IPS DF 6.9 (cell line): ENCODE results near the gene MCC.

Experiments
- DNase-seq: peaks from one replicate; pipeline ENCODE4 v3.0.0-alpha.2; 2013; ENCODE audit warnings: low read depth, low spot score
- H3K27ac ChIP-seq: one replicate; pipeline ENCODE4 v1.5.1; 2013; ENCODE audit warnings: low read length, control low read depth
- H3K27me3 ChIP-seq: 2 replicates; pipeline ENCODE4 v1.6.1; 2013; ENCODE audit warnings: mild to moderate bottlenecking, low read length; ENCODE audit not compliant: control insufficient read depth, insufficient read depth
- H3K36me3 ChIP-seq: 2 replicates; pipeline ENCODE4 v1.6.1; 2013; ENCODE audit warnings: low read length; ENCODE audit not compliant: control insufficient read depth, insufficient read depth
- H3K4me1 ChIP-seq: 2 replicates; pipeline ENCODE4 v1.6.1; 2013; ENCODE audit warnings: low read length; ENCODE audit not compliant: control insufficient read depth, insufficient read depth
- H3K4me3 ChIP-seq: 2 replicates; pipeline ENCODE4 v1.5.1; 2013; ENCODE audit warnings: mild to moderate bottlenecking, low read length
- H3K9me3 ChIP-seq: 2 replicates; pipeline ENCODE4 v1.6.1; 2013; ENCODE audit warnings: low read length, inconsistent platforms; ENCODE audit not compliant: control insufficient read depth, insufficient read depth
- WGBS: extraction: QIAGEN DNeasy Blood & Tissue Kit; methylation state at CpG from one replicate; pipeline ENCODE4 v1.1.7; 2013; ENCODE audit warnings: mixed read lengths, missing lambda C conversion rate; ENCODE audit not compliant: insufficient read length, insufficient coverage; 5-methylcytosine and 5-hydroxymethylcytosine counted together

MCC gene

DNA sequence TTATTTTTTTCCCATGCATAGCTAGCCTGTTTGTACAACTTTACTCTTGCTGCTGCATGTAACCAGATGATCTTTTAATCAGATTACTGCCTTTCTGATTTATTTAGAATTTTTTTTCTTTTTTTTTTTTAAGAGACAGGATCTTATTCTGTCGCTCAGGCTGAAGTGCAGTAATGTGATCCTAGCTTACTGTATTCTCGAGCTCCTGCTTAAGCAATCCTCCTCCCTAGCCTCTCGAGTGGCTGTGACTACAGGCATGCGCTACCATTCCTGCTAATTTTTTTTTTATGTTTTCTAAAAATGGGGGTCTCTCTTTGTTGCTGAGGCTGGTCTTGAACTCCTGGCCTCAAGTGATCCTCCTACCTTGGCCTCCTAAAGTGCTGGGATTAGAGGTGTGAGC, 502.0 kb downstream of the MCC start:
- Histone ChIP-seq H3K9me3 (no peaks in the 10 kb centered on the region), H3K36me3 (no peaks in the 10 kb centered on the region; the same call in 1 of the 2 replicates), H3K27me3 (no peaks in the 10 kb centered on the region), H3K27ac (no peak overlapping the region), H3K4me1 (peaks cover 2% of the 10 kb centered on the region; the same call in 1 of the 2 replicates), H3K4me3 (no peak overlapping the region)
- WGBS, result no CpG with 5 or more reads among the region's 4 CpGs
- DNase-seq, result no peak

- no CpG with 5 or more reads among the region's 2 CpGs for WGBS
- H3K4me3 ChIP-seq, result no peak overlapping the region
- DNase-seq, result no peak
- H3K27me3 ChIP-seq, result no peaks in the 10 kb centered on the region
- no peak overlapping the region for H3K27ac ChIP-seq
- no peaks in the 10 kb centered on the region; the same call in 1 of the 2 replicates for H3K36me3 ChIP-seq
- H3K9me3 ChIP-seq, result no peaks in the 10 kb centered on the region
- peaks cover 2% of the 10 kb centered on the region; the same call in 1 of the 2 replicates for H3K4me1 ChIP-seq
These were observed 504.9 kb downstream of the MCC start for GRCh38 chr5:112983363-112983762.

DNA sequence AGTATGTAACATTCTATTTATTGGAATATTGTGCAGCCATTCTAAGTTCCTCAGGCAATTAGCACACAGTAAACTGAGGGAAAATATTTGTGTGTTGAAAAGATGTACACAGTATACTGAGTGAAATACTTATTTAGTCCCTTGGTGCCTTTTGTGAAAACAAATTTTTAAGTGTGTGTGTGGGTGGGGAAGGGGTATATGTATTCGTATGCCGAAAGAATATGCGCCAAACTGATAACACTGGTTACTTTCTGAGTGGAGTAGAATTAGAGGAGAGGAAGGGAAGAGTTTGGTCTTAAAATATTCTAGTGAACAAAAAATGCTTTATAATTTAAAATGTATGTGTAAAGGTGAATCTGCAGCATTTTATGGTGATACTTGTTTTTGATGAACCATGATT, 508.5 kb downstream of the MCC start:
- no peaks in the 10 kb centered on the region; the same call in 1 of the 2 replicates for H3K36me3 ChIP-seq
- no peak overlapping the region for H3K4me3 ChIP-seq
- 100% methylated on average over 3 of the region's 3 CpGs for WGBS
- no peak overlapping the region for H3K27ac ChIP-seq
- H3K9me3 ChIP-seq, result no peaks in the 10 kb centered on the region
- H3K4me1 ChIP-seq, result peaks cover 4% of the 10 kb centered on the region; the same call in 1 of the 2 replicates
- no peaks in the 10 kb centered on the region for H3K27me3 ChIP-seq
- no peak for DNase-seq

DNA sequence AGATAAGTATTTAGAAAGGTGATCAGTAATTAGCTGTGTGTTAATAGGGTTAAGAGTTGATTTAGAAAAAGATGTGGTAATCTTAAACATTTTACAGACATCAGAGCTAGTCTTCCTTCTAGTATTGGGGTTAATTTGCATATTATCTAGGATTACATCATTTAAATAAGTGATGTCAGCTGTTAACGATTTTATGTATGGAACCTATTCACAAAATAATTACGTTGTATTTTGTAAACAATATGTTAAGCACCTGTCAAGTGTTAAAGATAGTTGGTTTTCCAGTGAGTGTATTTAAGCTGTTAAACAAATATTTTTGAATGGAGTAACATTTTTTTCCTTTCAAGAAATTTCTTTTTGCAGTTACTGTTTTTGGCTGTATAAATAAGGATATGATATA, 509.4 kb downstream of the MCC start:
- Histone ChIP-seq H3K36me3 (no peaks in the 10 kb centered on the region), H3K4me3 (no peak overlapping the region), H3K9me3 (no peaks in the 10 kb centered on the region), H3K4me1 (peaks cover 3% of the 10 kb centered on the region; the same call in 1 of the 2 replicates), H3K27ac (no peak overlapping the region), H3K27me3 (no peaks in the 10 kb centered on the region)
- no peak for DNase-seq
- WGBS, result no CpG with 5 or more reads among the region's 2 CpGs

DNA sequence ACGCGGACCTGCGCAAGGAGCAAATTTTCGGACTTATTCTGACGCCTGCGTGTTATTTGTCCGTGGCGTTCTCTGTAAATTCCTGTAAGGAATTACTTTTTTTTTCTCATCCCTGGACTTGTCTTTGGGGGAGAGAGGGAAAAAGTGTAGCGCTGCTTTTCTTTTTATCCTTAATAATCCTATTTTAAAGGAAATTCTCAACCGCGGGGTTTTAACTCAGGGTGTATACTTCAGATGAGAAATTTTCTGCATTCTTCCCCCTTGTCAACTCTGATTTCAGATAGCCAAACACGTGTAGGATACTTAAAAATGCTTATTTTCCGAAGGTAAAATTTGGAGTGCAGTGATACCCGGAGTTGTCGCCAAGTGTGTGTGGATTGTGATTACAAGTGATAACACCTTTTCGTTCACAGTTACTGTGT, 510.8 kb downstream of the MCC start:
- Histone ChIP-seq H3K27me3 (no peaks in the 10 kb centered on the region), H3K9me3 (no peaks in the 10 kb centered on the region)
- DNase-seq, result no peak

GRCh38 chr5:112976432-112977309, 511.6 kb downstream of the MCC start, which contains the start of gene DCP2:
TSS of gene DCP2 (plus strand) at chr5:112976798. CDS start at chr5:112976934, 136 bp downstream.
- Histone ChIP-seq H3K4me1 (peaks cover 3% of the 10 kb centered on the region; the same call in 1 of the 2 replicates), H3K9me3 (no peaks in the 10 kb centered on the region), H3K27me3 (no peaks in the 10 kb centered on the region), H3K36me3 (no peaks in the 10 kb centered on the region), H3K4me3 (peak within 1 kb of the TSS; percentile 77), H3K27ac (no peak within 1 kb of the TSS)
- WGBS, result no CpG with 5 or more reads among the region's 75 CpGs
- DNase-seq, result peak; percentile 98

More for the DNA sequence above, 510.8 kb downstream of the MCC start:
- Histone ChIP-seq H3K4me3 (peak overlapping the region; percentile 77; the same call in 1 of the 2 replicates), H3K27ac (no peak overlapping the region), H3K4me1 (peaks cover 3% of the 10 kb centered on the region; the same call in 1 of the 2 replicates), H3K36me3 (no peaks in the 10 kb centered on the region)
- WGBS, result no CpG with 5 or more reads among the region's 16 CpGs

DNA sequence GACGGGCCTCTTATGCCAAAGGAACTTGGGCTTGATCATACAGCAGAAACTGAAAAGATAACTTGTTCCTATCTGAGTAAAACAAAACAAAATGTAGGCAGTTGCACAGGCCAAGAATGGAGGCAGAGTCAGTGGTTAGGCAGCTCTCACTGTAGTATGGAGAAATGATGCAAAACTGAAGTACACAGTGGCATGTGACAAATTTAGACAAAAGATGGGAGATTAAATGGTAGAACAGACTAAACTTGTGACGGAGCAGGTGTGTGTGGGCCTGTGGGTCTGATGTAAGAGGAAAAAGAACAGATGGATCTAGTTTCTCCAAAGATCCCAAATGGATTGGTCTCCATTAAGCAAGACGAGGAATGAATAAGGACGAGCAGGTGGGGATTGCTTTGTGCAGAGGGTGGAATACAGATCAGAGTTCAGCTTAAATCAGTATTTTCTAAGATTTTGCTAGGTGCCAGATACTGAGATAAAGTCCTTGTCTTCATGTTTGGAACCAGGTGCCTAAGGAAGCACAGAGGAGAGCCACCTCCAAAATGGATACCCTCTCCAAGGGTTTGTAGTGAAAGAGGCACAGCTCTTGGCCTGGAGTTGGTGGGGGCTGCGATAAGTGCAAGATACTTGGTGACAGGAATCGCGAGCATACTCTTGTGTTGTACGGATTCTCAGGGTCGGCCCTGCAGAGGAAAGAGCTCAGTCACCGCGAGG, 512.4 kb downstream of the MCC start:
- DNase-seq, result no peak
- Histone ChIP-seq H3K27me3 (no peaks in the 10 kb centered on the region), H3K4me1 (peaks cover 3% of the 10 kb centered on the region; the same call in 1 of the 2 replicates), H3K4me3 (peak overlapping the region; percentile 27; the same call in 1 of the 2 replicates), H3K9me3 (no peaks in the 10 kb centered on the region), H3K36me3 (no peaks in the 10 kb centered on the region), H3K27ac (no peak overlapping the region)
- WGBS, result no CpG with 5 or more reads among the region's 11 CpGs

- no peaks in the 10 kb centered on the region for H3K36me3 ChIP-seq
- peaks cover 3% of the 10 kb centered on the region; the same call in 1 of the 2 replicates for H3K4me1 ChIP-seq
- H3K27me3 ChIP-seq, result no peaks in the 10 kb centered on the region
- no CpG with 5 or more reads among the region's 1 CpG for WGBS
- no peak overlapping the region for H3K27ac ChIP-seq
- no peak overlapping the region for H3K4me3 ChIP-seq
- no peak for DNase-seq
- H3K9me3 ChIP-seq, result no peaks in the 10 kb centered on the region
These were observed 513.4 kb downstream of the MCC start for GRCh38 chr5:112974901-112975300.

DNA sequence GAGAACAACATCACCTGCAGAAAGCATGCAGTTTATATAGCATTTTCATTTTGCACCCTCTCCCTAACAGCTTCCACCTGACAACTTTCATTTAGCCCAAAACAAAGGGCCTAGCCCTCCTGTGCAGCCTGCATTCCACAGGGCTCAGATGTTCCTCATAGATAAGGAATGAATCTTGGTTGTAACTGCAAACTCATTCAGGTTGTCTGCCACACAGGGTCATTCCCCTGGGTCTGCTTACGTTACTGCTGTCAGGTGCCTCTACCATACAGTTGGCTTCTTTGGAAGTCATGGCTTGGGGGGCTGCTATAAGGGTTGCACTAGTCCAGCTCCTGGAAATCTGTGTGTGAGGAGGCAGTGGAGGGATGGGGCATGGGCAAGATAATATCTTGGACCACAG, 514.3 kb downstream of the MCC start:
- WGBS, result no CpG with 5 or more reads among the region's 1 CpG
- peaks cover 5% of the 10 kb centered on the region; the same call in 1 of the 2 replicates for H3K4me1 ChIP-seq
- no peak for DNase-seq
- H3K36me3 ChIP-seq, result no peaks in the 10 kb centered on the region
- no peaks in the 10 kb centered on the region for H3K9me3 ChIP-seq
- H3K4me3 ChIP-seq, result no peak overlapping the region
- H3K27ac ChIP-seq, result no peak overlapping the region
- H3K27me3 ChIP-seq, result no peaks in the 10 kb centered on the region

DNA sequence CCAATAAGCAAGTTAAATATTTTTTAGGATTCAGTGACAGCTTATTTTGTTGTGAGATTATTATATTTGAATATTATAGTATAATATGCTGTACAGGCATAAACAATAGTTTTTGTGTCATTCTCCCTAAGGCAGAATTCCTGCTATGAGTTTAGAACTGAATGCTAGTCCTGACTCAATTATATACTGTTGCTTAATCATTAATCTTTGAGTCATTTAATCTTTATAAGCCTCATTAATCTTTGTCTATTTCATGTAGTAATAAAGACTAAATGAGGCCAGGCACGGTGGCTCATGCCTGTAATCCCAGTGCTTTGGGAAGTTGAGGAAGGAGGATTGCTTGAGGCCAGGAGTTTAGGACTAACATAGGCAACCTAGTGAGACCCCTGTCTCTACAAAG, 515.2 kb downstream of the MCC start:
- Histone ChIP-seq H3K9me3 (no peaks in the 10 kb centered on the region), H3K4me3 (no peak overlapping the region), H3K4me1 (peaks cover 5% of the 10 kb centered on the region; the same call in 1 of the 2 replicates), H3K27ac (no peak overlapping the region), H3K36me3 (no peaks in the 10 kb centered on the region), H3K27me3 (no peaks in the 10 kb centered on the region)
- no CpG with 5 or more reads among the region's 1 CpG for WGBS
- DNase-seq, result no peak
